RCC 7860 (cell line): ENCODE results near the gene MTMR11.
A peak's percentile ranks its signal among the peaks of the same experiment; 100 is the strongest.

Experiments
- DNase-seq: peaks from one replicate; pipeline ENCODE4 v3.0.0-alpha.2; 2015; ENCODE audit warnings: low spot score
- FAIRE-seq: peaks from 2 replicates; lab custom pipeline; 2012; peaks lifted over from hg19 to GRCh38; lab: Jason Lieb, UNC

The MTMR11 gene

DNA sequence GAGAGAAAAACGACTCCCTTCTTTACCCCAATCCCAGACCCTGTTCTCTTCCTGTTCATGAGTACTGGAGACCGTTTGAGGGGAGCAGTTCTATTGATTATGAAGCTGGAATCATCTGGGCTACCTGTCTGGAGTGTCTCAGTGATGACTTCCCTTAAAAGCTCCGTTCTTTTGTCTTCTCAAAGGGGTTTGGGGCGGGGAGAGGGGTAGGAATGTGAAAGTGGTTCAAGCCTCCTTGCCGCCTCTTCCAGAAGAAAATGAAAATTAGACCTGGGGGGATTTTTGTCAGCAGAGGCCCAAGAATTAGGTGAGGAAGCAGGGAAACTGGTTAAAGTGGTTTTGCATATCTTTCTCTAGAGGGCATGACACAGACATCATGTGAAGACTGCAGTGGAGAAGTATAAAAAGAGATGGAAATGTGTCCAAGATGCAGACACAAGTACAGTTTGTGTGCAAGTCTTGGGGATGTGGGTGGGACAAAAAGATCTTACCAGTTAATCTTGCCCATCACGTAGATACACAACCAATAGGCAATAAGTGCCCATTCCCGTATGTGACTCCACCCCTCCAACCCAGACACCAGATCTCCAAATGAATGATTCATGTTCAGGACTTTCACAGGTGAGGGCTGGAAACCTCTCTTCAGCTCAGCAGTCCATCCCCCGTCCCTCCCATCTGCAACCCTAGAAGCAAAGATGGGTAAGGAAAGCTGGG lies 470 bp upstream of the MTMR11 start:
- DNase-seq (peak; percentile 35), FAIRE-seq (peak; percentile 35)

DNA sequence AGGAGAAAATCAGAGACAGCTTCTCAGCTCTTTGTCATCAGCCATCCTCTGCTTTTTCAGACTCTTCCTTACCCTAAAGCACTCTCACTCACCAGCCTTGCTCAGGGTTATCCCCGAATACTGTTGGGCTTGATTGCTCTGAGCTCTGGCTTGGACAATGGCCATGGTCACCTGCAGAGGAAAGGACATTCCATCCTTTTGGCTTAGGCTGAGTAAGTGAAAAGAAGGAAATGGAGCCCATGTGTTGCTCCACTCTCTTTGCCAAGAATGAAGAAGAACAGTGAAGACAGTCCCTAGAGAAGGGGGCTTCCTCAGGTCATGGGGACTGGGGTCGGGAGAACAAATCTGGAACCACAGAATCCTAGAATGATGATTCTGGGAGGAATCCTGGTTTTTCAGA lies 2.3 kb downstream of the MTMR11 start:
- DNase-seq (no peak), FAIRE-seq (no peak)

DNA sequence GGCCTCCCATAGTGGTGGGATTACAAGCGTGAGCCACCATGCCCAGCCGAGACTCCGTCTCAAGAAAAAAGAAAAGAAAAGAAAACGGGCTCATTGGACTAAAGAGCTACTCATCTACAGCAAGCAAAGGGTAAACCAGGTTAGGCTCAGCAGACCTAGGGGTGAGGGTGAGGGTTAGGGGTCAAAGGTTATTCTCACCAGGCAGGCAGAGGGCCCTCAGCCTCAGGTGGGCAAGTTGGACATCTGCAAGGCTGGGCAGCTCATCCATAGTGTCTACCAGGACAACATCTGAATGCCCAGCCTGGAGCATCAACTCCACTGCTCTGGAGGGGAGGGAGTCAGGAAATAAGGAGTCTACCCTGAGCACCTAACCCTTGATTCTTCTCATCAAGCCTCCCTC lies 3.5 kb downstream of the MTMR11 start:
- FAIRE-seq (no peak), DNase-seq (no peak)

DNA sequence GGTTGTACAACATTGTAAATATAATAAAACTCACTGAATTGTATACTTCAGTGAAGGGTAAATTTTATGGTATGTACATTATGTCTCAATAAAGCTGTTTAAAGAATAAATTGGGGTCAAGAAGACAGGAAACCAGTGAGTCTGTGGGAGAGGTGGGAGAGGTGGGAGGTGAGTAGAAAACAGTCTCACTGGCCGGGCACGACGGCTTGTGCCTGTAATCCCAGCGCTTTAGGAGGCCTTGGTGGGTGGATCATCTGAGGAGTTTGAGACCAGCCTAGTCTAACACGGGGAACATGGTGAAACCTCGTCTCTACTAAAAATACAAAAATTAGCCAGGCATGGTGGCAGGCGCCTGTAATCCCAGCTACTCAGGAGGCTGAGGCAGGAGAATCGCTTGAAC lies 4.2 kb downstream of the MTMR11 start:
- DNase-seq (no peak), FAIRE-seq (no peak)

DNA sequence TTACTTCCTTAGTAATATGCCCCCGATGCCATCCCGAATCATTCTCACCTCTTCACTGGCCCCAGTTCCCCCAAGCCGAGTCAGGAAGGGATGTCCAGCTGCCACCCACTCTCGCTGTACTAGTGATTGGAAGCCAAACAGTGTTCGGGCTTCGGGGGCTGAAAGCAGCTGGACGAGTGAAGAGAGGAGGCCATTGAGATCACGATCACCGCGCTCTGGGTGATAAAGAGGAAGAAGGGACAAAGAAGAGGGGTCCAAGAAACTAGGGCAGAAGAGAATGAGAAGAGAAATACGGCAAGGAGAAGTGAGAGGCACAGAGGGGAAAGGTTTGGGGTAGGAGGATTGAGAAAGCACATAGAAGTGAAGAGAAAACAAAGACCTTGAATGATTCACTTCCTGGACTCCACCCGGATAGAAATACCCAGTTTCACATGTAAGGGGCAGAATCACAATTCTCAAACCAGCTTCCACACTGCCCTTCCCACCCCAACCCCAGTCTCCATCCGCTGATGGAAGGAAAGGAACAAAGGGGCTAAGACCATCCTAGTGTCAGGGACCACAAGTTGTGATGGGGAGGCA lies 5.4 kb downstream of the MTMR11 start:
- no peak for FAIRE-seq
- no peak for DNase-seq

DNA sequence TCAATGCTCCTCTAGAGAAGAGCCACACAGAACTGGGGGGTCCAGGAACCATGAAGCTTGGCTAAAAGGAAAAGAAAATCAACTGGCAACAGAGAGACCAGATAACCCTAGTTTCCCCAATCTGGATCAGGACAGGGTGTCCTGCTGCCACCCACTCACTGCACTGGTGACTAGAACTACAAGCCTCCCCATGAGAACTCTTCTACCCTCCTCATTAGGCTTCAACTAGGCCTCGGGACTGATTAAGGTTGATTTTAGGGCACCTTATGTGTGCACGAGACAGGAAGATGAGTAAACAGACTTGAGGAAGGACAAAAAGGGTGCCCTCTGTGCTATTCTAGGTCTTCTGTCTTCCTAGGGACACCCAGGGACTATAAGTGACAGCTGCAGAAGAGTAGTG lies 6.8 kb downstream of the MTMR11 start:
- no peak for FAIRE-seq
- DNase-seq, result no peak

DNA sequence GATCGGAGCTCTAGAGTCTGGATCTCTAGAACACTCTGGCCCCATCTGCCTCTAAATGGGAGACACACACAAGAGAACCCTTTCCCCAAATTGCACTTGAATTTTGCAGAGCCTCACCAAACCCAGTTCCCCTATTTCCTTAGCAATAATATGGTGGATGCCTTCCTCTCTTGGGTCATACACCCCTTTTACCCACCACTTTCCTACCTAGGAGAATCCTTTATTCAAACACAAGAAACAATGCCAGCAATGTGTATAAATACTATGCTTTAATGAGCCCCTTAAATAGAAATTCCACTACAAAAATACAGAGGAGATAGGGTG lies 8.3 kb downstream of the MTMR11 start:
- DNase-seq, result no peak
- FAIRE-seq, result no peak

DNA sequence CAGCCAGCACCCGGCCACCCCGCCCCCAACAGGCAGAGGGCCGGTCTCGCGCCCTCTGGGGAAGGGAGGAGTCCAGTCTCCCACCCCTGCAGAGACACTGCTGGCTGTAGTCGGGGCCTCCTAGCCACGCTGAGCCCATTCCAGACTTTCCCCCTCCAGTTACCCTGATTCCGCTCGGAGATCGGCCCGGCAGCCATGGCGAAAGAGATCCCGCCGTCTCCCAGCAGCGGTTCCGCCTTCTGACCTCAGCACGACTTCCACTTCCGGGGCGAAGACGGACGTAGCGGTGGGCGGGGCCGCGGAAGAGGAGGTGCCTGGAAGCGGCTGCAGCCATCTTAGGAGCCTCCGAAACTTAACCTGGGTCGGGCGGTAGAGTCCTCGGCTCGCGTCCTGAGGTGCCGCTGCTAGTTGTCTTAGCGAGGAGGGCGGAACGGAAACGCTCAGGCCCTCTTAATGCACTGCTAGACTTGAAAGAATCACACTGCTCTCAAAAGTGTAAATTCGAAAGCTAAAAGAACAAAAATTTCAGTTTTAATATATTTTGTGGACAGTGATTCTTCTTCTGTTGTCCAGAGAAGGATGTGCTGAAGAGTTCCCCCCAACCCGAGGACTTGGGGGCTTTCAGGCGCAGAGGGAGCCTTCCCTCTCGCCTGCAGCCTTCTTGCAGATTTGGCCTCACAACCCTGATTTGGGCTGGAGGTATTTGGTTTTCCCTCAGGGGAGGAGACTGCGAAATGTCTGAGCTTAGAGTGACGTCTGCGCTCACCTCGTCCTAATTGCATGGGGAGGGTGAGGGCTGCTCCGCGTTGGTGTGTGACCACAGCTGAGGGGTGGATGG lies 8.9 kb downstream of the MTMR11 start, which contains the start of gene SF3B4:
Gene SF3B4, minus strand, starts transcription at position 241 of the 838 bp plus-strand sequence. Its CDS starts 44 bp downstream, at position 197.
- DNase-seq (peak; percentile 83), FAIRE-seq (peak; percentile 14)

DNA sequence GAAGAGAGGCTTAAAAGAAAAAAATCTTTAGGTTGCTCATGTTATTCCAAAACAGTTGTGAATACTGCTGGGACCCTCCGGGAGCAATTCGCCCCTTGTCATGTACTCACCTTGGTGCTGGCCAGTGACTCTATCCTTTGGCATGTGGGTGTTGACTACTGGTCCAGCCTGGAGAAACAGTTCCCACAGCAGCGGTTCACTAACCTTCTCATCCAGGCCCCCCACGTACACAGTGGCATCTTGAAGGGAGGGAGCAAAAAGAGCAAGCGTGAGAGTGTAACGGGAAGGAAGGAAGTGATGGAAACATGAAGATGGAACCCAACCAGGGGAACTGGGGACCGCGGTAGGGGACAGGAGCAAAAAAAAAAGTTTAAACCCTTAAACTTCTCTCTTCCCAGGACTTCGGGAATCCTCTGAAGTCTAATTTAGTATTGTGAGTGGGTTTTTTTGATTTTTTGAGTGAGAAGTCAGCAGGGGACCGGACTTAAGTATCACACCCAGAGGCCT lies 9.6 kb downstream of the MTMR11 start:
- DNase-seq (peak; percentile 45), FAIRE-seq (no peak)

DNA sequence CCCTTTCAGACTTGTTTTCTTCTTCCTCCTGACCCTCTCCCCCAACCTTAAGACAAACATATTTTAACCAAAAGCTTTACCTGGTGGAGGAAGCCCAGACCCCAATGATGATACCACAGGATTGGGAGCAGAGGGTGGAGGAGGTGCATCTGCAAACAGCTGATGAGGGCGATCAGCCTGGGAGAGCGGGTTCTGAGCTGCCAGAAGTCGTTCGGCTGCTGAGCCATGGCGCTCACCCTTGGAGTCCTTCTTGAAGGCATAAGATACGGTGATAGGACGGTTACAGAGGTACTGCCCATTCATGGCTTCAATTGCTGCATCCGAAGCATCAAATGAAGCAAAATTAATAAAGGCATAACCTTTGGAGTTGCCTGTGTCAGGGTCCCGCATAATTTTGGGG lies 10.4 kb downstream of the MTMR11 start:
- FAIRE-seq, result no peak

DNA sequence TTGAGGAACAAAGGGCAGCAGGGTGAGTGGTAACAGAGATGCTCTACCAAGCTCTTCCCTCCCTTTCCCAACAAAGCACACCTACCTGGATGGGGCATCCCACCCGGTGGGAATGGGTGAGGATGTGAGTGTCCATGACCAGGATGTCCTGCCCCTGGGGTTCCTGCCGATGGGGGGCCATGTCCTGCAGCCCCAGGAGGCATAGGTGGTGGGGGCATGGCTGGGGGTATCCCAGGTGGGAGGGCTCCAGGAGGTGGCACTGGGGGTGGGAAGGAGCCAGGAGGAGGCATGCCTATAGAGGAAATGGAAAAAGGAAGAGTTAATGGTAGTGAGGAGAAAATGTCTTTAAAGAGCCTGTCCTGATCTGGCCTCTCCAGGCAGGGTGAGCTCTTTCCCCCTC lies 10.9 kb downstream of the MTMR11 start:
- DNase-seq, result no peak
- no peak for FAIRE-seq

More for the DNA sequence above, 10.4 kb downstream of the MTMR11 start:
- no peak for DNase-seq

DNA sequence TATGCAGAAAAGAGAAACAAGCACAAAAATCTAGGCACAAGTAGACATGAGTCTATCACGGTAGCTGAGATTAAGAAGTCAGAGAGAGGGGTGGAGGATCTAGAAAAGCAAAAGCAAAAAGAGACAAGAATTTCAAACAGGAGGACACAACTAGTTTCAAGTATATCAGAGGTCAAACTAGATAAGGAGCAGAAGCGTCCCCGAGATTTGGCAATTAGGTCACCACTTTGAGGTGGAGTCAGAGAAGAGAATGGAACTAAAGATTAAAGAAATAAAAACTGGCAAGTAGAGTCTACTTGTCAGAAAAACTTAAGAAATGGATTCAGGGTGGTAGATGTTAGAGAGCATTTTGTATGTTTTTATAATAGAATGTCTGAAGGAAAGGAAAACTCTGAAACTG lies 11.3 kb downstream of the MTMR11 start:
- no peak for FAIRE-seq
- no peak for DNase-seq

DNA sequence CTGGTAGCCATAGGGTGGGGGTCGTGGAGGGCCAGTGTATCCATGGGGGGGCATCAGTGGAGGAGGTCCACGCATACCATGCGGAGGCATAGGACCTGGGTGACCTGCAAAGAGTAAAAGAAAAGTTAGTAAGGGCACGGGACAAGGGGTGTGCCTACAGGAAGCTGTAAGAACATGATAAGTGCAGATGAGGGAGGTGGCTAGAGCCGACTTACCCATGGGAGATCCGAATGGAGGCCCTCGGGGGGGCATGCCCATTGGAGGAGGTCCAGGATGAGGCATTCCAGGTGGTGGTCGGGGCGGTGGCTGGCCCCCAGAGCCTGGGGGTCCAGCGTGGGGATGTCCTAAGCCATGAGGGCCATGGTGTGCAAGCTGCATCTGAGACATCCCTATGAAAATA lies 13.1 kb downstream of the MTMR11 start:
- FAIRE-seq, result no peak
- no peak for DNase-seq

DNA sequence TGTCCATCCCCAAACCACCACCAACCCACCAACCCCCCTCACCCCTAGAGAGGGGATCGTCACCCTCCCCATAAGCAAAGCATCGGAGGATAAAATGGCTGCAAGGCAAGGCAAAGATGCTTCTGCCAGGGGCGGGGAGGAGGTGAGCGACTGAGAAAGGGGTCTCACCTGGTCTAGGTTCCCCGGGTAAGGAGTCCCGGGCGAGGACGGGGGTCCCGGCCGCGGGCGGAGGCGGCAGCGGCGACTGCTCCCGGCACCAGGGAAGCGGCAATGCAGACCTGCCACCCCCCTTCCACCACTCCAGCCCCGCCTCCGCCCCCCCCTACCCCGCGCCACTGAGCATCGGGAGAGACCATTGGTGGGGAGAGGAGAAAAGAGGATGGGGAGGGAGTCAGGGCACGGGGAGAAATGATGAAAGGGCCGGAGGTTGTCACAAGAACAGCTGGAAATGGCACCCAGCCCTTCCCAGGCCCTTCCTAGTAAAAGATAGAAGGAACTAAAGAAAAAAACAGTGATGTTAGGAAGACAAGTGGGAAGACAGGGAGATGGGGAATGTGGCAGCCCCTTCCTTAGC lies 19.0 kb downstream of the MTMR11 start, which contains the start of gene SV2A:
Gene SV2A, minus strand, starts transcription at position 274 of the 574 bp plus-strand sequence. CDS start 4,004 bp downstream, outside the sequence.
- no peak for DNase-seq
- FAIRE-seq, result no peak

DNA sequence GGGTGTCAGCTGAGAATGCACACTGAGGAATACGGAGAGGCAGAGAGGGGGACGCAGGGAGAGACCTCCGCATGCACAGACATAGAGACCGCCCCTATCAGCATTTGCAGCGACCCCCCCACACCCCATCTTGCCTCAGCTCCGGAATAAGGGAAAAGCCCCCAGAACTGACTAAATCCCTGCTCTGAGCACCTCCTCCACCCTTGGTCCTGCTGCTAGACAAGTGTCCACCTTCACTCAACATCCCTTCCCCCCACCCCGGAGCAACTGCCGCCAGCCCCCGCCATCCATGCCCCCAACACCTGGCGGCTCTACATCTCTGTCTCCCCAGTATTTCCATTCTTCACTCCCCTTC lies 19.8 kb downstream of the MTMR11 start:
- DNase-seq, result no peak
- FAIRE-seq, result no peak

DNA sequence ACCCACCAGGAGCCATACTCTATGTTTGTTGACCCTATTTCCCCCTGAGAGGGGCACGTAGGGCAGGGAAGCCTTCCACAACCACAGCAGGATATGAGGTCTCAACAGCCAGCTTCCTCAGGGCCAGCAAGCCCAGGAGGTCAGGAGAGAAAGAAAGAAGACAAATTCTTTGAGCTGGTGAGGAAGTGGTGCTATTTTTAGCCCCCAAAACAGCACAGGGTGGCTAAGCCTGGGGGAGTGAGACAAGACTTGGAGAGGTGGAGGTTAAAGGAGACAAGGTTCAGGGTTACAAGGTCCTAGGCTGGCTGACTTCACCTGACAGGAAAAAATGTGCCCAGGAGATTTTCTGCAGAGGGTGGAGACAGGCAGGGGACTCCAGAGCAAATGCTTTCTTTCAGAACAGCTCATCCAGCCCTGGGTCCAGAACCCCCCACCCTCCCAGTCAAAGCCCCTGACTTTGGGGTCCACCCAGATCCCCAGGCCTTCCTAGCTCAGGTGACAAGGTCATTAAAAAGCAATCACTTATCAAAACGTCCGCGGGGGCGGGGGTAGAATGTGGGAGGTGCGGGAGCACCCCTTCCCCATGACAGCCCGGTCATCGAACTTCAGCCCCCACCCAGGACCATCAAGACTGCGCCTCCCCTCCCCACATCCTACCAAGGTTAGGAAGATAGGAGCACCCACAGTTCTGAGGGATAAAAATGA lies 20.3 kb downstream of the MTMR11 start:
- DNase-seq (no peak), FAIRE-seq (no peak)

DNA sequence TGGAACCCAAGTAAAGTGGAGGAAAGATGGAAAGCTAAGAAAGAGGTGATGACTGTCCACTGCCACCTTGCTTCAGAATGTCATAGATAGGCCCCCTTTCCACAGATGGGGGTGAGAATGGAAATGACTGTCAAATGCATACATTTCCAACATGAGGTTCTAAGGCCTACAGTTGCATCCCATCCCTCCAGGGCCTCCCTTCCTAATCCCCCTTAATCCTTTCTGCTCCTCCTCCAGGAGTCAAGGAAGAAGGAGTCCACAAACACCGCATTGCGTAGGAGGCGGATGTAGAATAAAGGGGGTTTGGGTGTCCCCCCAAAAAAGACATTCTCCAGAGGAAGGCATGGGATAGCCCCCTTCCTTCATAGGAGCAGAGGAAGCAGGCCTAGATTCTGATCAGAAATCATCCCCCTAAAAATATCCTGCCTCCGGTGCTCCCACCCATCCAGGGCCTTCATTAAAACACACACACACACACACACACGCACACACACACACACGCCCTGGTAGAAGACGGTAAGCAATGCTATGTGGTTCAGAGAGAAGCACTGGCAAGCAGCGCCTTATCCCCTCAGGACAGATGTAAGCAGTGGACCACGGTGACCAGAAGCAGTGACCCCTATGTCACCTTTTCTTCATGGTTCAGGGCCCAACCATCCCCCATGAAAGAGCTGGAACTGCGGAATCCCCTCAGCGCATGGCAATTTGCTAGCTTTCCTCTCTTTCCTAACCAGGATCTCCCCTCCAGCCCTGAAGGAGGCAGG lies 21.1 kb downstream of the MTMR11 start:
- no peak for FAIRE-seq
- DNase-seq, result no peak

DNA sequence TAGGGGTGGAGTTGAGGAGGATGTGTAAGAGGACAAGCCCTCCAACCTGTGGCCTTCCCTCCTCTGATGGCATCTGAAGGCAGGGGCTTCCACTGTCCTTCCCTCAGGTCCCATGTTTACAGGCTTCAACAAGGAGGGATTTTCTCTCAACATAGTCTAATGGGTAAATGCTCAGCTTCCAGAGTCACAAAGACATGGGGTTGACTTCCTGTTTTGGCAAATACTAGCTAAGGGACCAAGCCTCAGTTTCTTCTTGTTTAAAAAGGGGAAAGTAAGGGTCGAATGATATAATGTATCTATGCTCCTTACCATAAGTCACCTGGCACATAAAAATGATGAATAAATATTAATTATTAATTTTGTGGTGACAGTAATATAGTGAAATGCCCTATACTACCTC lies 22.1 kb downstream of the MTMR11 start:
- DNase-seq (no peak), FAIRE-seq (no peak)

DNA sequence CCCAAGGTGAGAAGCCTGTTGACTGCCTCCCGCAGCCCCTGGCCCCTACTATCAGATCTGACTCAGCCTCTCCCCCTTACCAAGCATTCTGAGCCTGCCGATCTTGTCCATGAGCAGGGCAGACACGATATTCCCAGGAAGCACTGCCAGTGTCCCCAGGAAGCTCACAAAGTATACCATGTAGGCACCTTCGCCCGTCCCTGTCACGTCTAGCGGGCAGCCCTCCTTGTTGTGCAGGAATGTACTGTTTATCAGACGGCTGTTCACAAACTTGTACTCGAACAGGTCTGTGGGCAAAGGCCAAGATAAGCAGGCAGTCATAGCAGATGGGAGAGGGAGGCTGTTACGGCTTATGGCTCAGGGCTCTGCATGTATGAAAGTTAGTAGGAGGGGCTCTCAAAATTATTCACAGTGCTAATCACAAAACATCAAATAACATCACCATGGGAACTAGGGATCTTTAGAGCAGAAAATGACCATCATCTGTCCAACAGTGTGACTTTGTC lies 30.1 kb downstream of the MTMR11 start:
- no peak for FAIRE-seq
- DNase-seq, result no peak
